ENCODE data around the gene DHRSX.

The DHRSX gene

DNA sequence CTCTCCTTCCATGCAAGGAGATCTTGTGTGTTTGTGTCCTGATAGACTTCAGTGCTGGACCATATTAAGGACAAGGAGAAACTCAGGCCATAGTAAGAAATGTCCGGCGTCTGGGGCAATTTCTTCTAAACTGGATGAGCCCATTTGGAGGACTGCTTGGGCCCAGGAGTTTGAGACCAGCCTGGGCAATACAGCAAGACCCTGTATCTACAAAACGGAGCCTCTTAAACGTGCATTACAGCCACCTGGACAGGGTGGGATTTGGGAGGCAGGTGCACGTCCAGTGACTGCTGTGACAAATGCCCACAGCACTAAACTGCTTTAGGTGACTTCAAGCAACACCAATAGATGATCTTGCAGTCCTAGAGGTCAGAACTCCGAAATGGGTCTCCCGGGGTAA, 311.9 kb downstream of the DHRSX start:
- no peak for FAIRE-seq

DNA sequence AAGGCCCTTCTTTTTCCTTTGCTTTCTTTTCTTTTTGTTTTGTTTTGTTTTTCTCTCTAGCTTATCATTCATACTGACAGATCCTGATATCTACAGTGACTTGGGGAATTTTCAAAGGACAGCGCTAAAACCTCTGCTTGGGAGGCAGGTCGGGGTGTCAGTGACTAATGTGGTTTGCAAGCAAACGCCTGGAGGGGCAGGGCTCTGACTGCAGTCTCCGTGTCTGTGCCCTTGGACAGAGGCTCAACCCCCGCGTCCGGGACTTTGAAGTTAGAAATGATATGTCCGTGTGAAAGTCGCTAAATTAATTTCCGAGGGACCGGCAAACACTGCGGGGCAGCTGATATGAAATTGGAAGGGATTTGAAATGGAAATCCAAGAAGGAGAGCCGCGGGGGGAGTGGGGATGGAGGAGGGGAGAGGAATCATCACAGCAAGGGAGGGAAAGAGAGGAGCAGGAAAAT, 312.4 kb downstream of the DHRSX start:
- DNase-seq (ENCODE audit: extremely low spot score, insufficient read length, low read depth) (no peak), FAIRE-seq (no peak)

More for the DNA sequence above, 311.9 kb downstream of the DHRSX start:
- no peak for DNase-seq (ENCODE audit: extremely low spot score, insufficient read length, low read depth)

DNA sequence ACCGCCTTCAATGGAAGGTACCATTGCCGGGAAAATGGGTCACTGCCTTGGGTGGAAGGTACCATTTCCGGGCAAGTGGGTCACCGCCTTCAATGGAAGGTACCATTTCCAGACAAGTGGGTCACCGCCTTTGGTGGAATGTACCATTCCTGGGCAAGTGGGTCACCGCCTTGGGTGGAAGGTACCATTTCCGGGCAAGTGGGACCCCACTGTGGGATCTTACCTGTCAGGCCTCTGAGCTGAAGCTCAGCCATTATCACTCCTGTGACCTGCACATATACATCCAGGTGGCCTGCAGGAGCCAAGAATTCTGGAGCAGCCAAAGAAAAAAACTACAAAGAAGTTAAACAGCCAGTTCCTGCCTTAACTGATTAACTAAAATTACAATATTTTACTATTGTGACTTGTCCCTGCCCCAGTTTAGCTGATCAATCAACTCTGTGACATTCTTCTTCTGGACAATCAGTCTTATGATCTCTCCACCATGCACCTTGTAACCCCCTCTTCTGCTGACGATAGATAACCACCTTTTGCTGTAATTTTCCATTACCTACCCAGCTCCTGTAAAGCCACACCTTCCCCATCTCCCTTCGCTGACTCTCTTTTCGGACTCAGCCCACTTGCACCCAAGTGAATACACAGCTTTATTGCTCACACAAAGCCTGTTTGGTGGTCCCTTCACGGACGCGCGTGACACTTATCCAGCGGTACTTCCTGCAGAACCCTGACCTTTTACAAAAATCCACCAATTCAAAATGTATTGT, 313.2 kb downstream of the DHRSX start:
- DNase-seq (ENCODE audit: extremely low spot score, insufficient read length, low read depth) (no peak), FAIRE-seq (no peak)

DNA sequence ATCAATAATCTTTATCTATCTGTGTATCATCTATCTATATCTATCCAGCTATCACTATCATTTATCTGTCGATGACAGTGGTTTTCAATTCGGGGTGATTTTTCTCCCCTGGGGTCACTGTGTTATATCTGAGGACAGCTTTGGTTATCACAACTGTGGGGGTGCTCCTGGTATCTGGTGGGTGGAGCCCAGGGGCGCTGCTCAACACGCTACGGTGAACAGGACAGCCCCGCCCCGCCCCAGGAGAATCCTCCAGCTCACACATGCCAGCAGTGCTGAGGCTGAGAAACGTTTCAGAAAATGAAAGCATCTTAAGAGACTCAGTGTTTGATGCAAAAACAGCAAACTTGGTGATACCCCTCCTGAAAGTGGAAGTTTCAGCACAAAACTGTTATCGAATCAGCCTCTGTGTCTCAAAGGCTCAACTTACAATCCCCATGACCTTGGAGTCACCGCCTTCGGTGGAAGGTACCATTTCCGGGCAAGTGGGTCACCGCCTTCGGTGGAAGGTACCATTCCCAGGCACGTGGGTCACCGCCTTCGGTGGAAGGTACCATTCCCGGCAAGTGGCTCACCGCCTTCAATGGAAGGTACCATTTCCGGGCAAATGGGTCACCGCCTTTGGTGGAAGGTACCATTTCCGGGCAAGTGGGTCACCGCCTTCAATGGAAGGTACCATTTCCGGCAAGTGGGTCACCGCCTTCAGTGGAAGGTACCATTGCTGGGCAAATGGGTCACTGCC, 315.3 kb downstream of the DHRSX start:
- DNase-seq (ENCODE audit: extremely low spot score, insufficient read length, low read depth) (no peak), FAIRE-seq (no peak)

DNA sequence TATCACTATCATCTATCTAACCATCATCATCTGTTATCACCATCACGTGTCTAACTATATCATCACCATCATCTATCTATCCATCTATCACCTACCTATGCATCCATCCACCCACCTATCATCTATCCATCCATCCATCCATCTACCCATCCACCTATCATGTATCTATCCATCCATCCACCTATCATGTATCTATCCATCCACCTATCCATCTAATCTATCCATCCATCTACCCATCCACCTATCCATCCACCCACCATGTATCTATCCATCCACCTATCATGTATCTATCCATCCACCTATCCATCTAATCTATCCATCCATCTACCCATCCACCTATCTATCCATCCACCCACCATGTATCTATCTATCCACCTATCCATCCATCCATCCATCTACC, 316.7 kb downstream of the DHRSX start:
- FAIRE-seq (no peak), DNase-seq (ENCODE audit: extremely low spot score, insufficient read length, low read depth) (no peak)

DNA sequence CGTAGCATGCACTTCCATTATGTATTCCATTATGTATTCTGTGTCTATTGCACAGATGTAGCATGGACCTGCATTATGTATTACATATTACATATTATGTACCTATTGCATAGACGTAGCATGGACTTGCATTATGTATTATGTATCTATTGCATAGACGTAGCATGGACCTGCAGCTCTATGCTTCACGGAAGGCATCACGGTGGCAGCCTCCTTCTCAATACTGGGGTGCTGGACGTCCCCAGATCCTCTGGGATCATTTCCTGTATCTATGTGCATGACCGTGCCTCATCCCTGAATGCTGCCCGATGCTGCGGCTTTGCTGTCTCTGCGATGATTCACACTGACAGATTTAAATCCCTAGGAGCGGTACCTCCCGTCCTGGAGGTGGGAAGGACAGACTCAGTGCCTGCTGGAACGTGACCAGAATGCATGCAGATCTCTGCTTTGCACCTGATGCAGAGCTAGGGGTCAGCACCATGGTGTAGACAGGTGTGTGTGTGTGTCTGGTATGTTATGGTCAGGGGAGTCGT, 317.5 kb downstream of the DHRSX start:
- no peak for FAIRE-seq
- DNase-seq (ENCODE audit: extremely low spot score, insufficient read length, low read depth), result no peak

DNA sequence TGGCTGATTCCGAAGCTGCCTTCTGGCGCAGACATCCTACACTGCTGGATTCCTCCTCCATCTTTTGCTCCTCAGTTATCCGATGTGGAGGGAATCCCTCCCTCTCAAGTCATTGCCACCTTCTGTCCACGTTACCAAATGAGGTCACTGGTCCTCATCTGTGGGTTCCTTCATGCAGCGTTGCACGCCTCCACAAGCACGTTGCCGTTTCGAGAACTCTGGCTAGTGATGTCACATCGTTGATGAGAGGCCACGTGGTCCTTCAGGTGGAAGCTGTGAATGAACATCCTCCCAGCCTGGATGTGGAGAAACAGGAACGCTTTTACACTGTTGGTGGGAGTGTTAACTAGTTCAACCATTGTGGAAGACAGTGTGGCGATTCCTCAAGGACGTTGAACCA, 323.2 kb downstream of the DHRSX start:
- FAIRE-seq (no peak), DNase-seq (ENCODE audit: extremely low spot score, insufficient read length, low read depth) (no peak)

DNA sequence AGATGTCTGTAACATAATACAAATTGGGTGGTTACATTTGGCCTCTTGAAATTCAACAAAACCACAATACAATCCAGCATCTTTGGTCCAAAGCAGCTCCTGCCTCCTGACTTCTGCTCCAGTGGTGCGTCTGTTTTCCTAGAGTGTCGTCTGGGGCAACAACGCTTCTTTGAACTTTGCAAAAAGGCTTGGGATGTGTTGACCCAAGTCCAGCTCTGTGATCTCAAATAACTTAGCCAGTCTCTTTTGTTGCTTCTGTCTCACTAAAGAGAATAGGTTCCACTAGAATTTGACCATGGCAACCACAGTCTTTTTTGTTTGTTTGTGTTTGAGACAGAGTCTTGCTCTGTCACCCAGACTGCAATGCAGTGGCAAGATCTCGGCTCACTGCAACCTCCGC, 324.0 kb downstream of the DHRSX start:
- DNase-seq (ENCODE audit: extremely low spot score, insufficient read length, low read depth) (no peak), FAIRE-seq (no peak)

DNA sequence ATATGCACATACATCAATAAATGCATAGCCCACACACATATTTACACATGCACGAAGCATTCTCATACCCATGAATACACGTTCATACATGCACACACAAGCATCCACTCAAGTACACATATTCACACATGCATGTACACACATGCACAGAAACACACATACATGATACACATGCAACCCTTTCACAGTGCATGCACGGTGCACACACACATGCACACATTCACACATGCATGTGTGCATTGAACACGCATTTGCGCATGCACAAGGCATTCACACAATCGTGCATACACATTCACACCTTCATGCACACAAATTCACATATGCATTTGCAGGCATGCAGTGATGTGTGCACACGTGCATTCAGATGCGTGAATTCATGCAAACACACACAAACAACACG, 324.5 kb downstream of the DHRSX start:
- FAIRE-seq (no peak), DNase-seq (ENCODE audit: extremely low spot score, insufficient read length, low read depth) (no peak)

DNA sequence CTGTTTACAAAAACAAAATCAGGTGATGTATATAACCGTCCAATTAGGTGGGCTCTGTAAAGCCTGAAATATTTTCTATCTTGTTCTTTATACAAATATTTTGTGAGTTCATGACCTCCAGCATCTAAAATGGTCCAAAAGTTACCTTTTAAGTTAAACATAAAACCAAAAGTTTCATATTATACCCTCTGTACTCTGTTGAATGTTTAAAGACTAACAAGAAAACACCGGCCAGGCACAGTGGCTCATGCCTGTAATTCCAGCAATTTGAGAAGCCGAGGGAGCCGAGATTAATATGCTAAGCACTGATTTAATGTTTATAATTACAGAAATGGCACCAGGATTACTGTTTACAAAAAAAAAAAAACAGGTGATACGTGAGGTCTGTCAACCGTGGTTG, 328.4 kb downstream of the DHRSX start:
- FAIRE-seq (no peak), DNase-seq (ENCODE audit: extremely low spot score, insufficient read length, low read depth) (no peak)
